RWPE2 (cell line): ENCODE measurements around the gene FOXQ1.

ENCODE experiments used
- ATAC-seq: fragments of 200-7000 bp; cut with Tn5 transposase; 3 replicates; pipeline ENCODE4 v1.9.1; 2021; ENCODE audit warnings: low read depth
- DNase-seq: peaks from one replicate; pipeline ENCODE4 v3.0.0-alpha.2; 2020; ENCODE audit warnings: low spot score
- H3K27ac ChIP-seq: fragments of 450-650 bp; 2 replicates; pipeline ENCODE4 v1.5.1; 2017; ENCODE audit warnings: mild to moderate bottlenecking; ENCODE audit not compliant: poor library complexity, severe bottlenecking
- H3K27me3 ChIP-seq: fragments of 250-450 bp; sonication (Bioruptor Pico); 2 replicates; pipeline ENCODE4 v1.5.1; 2021; ENCODE audit warnings: mild to moderate bottlenecking, moderate library complexity; ENCODE audit not compliant: insufficient read depth, poor library complexity, severe bottlenecking
- H3K36me3 ChIP-seq: fragments of 250-450 bp; sonication (Bioruptor Pico); 2 replicates; pipeline ENCODE4 v1.5.1; 2020; ENCODE audit warnings: low read depth, mild to moderate bottlenecking, moderate library complexity
- H3K4me1 ChIP-seq: fragments of 250-450 bp; sonication (Bioruptor Pico); 2 replicates; pipeline ENCODE4 v1.5.1; 2021; ENCODE audit warnings: mild to moderate bottlenecking, moderate library complexity; ENCODE audit not compliant: insufficient read depth, poor library complexity, severe bottlenecking
- H3K4me3 ChIP-seq: fragments of 250-450 bp; sonication (Bioruptor Pico); 2 replicates; pipeline ENCODE4 v1.5.1; 2021; ENCODE audit warnings: mild to moderate bottlenecking, moderate library complexity; ENCODE audit not compliant: severe bottlenecking
- H3K9me3 ChIP-seq: fragments of 250-450 bp; sonication (Bioruptor Pico); 2 replicates; pipeline ENCODE4 v1.5.1; 2021; ENCODE audit warnings: mild to moderate bottlenecking, moderate library complexity; ENCODE audit not compliant: severe bottlenecking
- CTCF ChIP-seq: fragments of 450-650 bp; IDR thresholded peaks from one replicate; pipeline ENCODE4 v1.5.1; 2017; ENCODE audit warnings: mild to moderate bottlenecking, moderate library complexity; ENCODE audit not compliant: poor library complexity, severe bottlenecking

The FOXQ1 gene

GRCh38 chr6:1290086-1290485 is 21.8 kb upstream of the FOXQ1 start:
- Histone ChIP-seq H3K27ac (no peak overlapping the region), H3K4me3 (no peak overlapping the region), H3K27me3 (no peaks in the 10 kb centered on the region), H3K36me3 (no peaks in the 10 kb centered on the region), H3K4me1 (peaks cover 30% of the 10 kb centered on the region), H3K9me3 (no peaks in the 10 kb centered on the region)
- DNase-seq (no peak), ATAC-seq (no peak)
- no peak for TF ChIP-seq CTCF

DNA sequence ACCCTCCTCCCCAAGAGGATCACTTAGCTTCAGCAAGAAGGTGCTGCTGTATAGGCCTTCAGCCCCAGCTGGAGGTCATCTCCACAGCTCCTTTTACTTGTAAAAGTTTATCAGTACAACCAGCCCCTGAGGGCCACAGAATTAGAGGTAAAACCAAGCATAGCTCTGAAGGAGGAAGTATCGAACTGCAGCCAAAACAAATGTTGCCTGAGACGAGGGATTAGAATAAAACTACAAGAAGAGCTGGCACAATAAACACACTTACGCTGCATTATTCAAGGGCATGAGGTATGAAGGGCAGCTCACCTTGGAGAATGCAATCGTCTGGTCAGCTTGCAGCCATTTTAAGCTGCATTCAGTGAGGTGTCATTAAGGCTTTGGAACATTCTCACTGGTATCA is 21.1 kb upstream of the FOXQ1 start:
- Histone ChIP-seq H3K27ac (no peak overlapping the region), H3K27me3 (no peaks in the 10 kb centered on the region), H3K9me3 (no peaks in the 10 kb centered on the region), H3K4me3 (no peak overlapping the region), H3K4me1 (peaks cover 26% of the 10 kb centered on the region), H3K36me3 (no peaks in the 10 kb centered on the region)
- ATAC-seq (no peak), DNase-seq (no peak)
- no peak for TF ChIP-seq CTCF

DNA sequence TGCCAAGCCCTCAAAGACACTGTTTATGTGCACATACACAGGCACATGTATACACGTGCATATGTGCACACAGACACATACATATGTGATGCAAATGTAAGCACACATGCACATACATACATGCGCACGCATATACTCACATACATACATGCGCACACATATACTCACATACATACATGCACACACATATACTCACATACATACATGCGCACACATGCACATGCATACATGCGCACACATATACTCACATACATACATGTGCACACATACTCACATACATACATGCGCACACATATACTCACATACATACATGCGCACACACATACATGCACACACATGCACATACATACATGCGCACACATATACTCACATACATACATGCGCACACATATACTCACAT is 20.5 kb upstream of the FOXQ1 start:
- Histone ChIP-seq H3K27me3 (no peaks in the 10 kb centered on the region), H3K4me3 (no peak overlapping the region), H3K4me1 (peaks cover 25% of the 10 kb centered on the region), H3K9me3 (no peaks in the 10 kb centered on the region), H3K36me3 (no peaks in the 10 kb centered on the region), H3K27ac (no peak overlapping the region)
- no peak for DNase-seq
- no peak for TF ChIP-seq CTCF
- ATAC-seq: no peak

DNA sequence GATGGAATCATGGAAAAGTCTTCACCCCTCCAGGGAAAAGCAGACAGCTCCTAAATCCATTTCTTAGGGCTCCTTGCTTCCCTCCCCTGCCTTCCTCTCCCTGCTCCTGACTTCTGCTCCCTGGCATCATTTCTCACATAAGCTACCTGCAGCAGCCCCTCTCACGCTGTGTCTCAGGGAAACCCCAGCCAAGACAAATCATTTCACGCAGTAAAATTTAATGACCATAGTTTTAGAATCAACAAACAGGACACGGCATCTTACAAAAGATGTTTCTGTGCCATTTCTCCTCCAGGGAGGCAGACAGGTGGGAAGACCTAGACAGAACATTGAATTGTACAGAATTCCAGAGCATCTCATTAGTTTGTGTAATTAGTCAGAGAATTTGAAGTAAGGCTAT is 16.5 kb upstream of the FOXQ1 start:
- Histone ChIP-seq H3K9me3 (no peaks in the 10 kb centered on the region), H3K36me3 (no peaks in the 10 kb centered on the region), H3K27ac (no peak overlapping the region), H3K4me1 (peaks cover 20% of the 10 kb centered on the region), H3K27me3 (no peaks in the 10 kb centered on the region), H3K4me3 (no peak overlapping the region)
- no peak for ATAC-seq
- TF ChIP-seq CTCF: no peak
- DNase-seq: no peak

DNA sequence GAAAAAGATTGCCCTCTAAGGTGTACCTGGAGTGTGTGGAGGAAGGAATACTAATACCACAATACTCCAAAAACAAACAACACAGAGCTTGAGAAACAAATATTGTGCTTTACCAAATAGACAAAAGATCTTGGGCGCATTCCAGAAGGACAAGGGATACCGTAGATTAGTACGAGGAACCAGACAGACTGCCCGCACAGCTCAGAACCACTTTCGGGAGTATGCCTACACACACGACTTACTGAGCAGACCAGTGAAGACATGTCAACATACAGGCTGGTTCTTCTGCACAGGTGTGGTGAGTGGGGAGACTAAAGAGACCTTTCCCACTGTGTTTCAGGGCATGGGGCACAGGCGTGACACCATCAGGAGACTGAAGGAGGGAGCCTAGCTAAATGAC is 15.8 kb upstream of the FOXQ1 start:
- Histone ChIP-seq H3K4me3 (no peak overlapping the region), H3K27ac (peak overlapping the region; percentile 32), H3K27me3 (no peaks in the 10 kb centered on the region), H3K9me3 (no peaks in the 10 kb centered on the region), H3K36me3 (no peaks in the 10 kb centered on the region), H3K4me1 (peaks cover 20% of the 10 kb centered on the region)
- ATAC-seq (peak; percentile 34; the same call in 2 of the 3 replicates), DNase-seq (no peak)
- no peak for TF ChIP-seq CTCF
